Trophoblast cell (in vitro differentiated cells and primary cell): ENCODE data around the gene PIP5K1C.

Experiments used
- DNase-seq, 2 donors: peaks; one replicate each; pipeline ENCODE4 v3.0.0-alpha.2; 2016
- H2AFZ ChIP-seq: 2 replicates; pipeline ENCODE4 v1.6.1; 2013; ENCODE audit warnings: low read length, moderate library complexity, mild to moderate bottlenecking; ENCODE audit not compliant: insufficient read depth, poor library complexity
- H2AK5ac ChIP-seq: 2 replicates; pipeline ENCODE4 v1.6.1; 2013; ENCODE audit warnings: mild to moderate bottlenecking, low read length
- H2BK120ac ChIP-seq: 2 replicates; pipeline ENCODE4 v1.6.1; 2013; ENCODE audit warnings: low read length, mild to moderate bottlenecking, moderate library complexity; ENCODE audit not compliant: insufficient read depth, poor library complexity
- H2BK12ac ChIP-seq: 2 replicates; pipeline ENCODE4 v1.6.1; 2013; ENCODE audit warnings: mild to moderate bottlenecking, low read length, moderate library complexity
- H2BK5ac ChIP-seq: 2 replicates; pipeline ENCODE4 v1.6.1; 2013; ENCODE audit warnings: low read length, low read depth, moderate library complexity, mild to moderate bottlenecking; ENCODE audit not compliant: poor library complexity
- H3K14ac ChIP-seq: 2 replicates; pipeline ENCODE4 v1.6.1; 2013; ENCODE audit warnings: mild to moderate bottlenecking, low read length
- H3K18ac ChIP-seq: 2 replicates; pipeline ENCODE4 v1.6.1; 2013; ENCODE audit warnings: mild to moderate bottlenecking, low read length
- H3K23ac ChIP-seq: 2 replicates; pipeline ENCODE4 v1.6.1; 2013; ENCODE audit warnings: low read length
- H3K27ac ChIP-seq: 2 replicates; pipeline ENCODE4 v1.5.1; 2013; ENCODE audit warnings: low read depth, mild to moderate bottlenecking, inconsistent platforms, low read length, moderate library complexity
- H3K27me3 ChIP-seq: 2 replicates; pipeline ENCODE4 v1.6.1; 2013; ENCODE audit warnings: inconsistent platforms, mild to moderate bottlenecking, low read length, moderate library complexity; ENCODE audit not compliant: insufficient read depth
- H3K36me3 ChIP-seq, 2 experiments: 1 replicate in 1 of 2; 2 replicates in 1 of 2; pipeline ENCODE4 v1.6.1; 2013; ENCODE audit warnings: low read length in 2 of 2, mild to moderate bottlenecking in 2 of 2, moderate library complexity in 1 of 2; ENCODE audit not compliant: insufficient read depth in 2 of 2, control insufficient read depth in 1 of 2
- H3K4ac ChIP-seq: 2 replicates; pipeline ENCODE4 v1.6.1; 2013; ENCODE audit warnings: low read depth, mild to moderate bottlenecking, low read length, moderate library complexity
- H3K4me1 ChIP-seq, 2 experiments: 1 replicate in 1 of 2; 2 replicates in 1 of 2; pipeline ENCODE4 v1.6.1; 2013; ENCODE audit warnings: low read length in 2 of 2, mild to moderate bottlenecking in 2 of 2, moderate library complexity in 1 of 2; ENCODE audit not compliant: insufficient read depth in 2 of 2, control insufficient read depth in 1 of 2
- H3K4me2 ChIP-seq: 2 replicates; pipeline ENCODE4 v1.6.1; 2013; ENCODE audit warnings: inconsistent platforms, mild to moderate bottlenecking, low read length, moderate library complexity
- H3K4me3 ChIP-seq: 2 replicates; pipeline ENCODE4 v1.5.1; 2013; ENCODE audit warnings: mild to moderate bottlenecking, low read depth, low read length, inconsistent platforms
- H3K79me1 ChIP-seq: one replicate; pipeline ENCODE4 v1.6.1; 2013; ENCODE audit warnings: low read length
- H3K79me2 ChIP-seq: 2 replicates; pipeline ENCODE4 v1.6.1; 2013; ENCODE audit warnings: low read length, mild to moderate bottlenecking; ENCODE audit not compliant: control insufficient read depth, insufficient read depth, poor library complexity
- H3K9ac ChIP-seq: 2 replicates; pipeline ENCODE4 v1.6.1; 2013; ENCODE audit warnings: mild to moderate bottlenecking, low read length
- H3K9me3 ChIP-seq: 2 replicates; pipeline ENCODE4 v1.6.1; 2013; ENCODE audit warnings: low read depth, mild to moderate bottlenecking, control low read depth, inconsistent platforms, low read length; ENCODE audit not compliant: insufficient read depth
- H4K12ac ChIP-seq: 2 replicates; pipeline ENCODE4 v1.6.1; 2013; ENCODE audit warnings: low read depth, mild to moderate bottlenecking, low read length, moderate library complexity
- H4K8ac ChIP-seq: 2 replicates; pipeline ENCODE4 v1.6.1; 2013; ENCODE audit warnings: low read depth, mild to moderate bottlenecking, low read length, moderate library complexity
- H4K91ac ChIP-seq: one replicate; pipeline ENCODE4 v1.6.1; 2013; ENCODE audit warnings: low read depth, mild to moderate bottlenecking, low read length, moderate library complexity
- WGBS: extraction: QIAGEN DNeasy Blood & Tissue Kit; methylation state at CpG from one replicate; pipeline ENCODE4 v1.1.7; 2013; ENCODE audit warnings: missing lambda C conversion rate; ENCODE audit not compliant: insufficient read length, insufficient coverage; ENCODE audit errors: extremely low coverage; 5-methylcytosine and 5-hydroxymethylcytosine counted together

PIP5K1C gene

DNA sequence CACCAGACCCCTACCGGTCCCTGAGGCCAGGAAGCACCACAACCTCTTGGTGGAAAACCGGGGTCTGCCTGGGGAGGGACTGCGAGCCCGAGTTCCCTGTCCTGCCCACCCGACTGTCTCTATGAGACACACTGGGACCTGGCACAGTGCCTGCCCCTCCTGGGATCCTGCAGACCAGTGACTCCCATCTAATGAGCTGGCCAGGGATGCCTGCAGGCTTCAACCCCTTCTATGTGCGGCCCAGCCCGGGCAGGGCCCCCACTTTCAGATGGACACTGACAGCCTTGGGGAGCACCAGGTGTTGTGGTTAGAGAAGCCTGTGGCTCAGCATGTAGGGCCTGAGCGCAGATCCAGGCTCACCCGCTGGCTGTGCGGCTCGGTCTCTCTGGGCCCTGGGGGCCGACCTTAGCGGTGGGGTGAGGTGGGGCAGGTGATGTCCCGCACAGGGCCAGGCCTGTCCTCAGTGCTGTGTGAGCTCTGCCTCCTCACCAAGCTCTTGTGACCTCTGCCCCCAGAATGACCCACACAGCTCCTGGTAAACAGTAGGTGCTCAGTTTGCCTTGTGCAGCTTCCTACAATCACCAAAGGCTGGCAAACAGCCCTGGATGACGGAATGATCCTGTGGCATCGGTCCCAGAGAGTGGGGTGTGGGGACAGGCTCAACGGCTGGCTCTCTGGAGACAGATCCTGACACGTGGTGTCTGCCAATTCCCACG is 55.8 kb downstream of the PIP5K1C start:
- Histone ChIP-seq H2AK5ac (no peak overlapping the region), H3K79me2 (no peaks in the 10 kb centered on the region), H3K36me3 (peaks cover 64 to 73% of the 10 kb centered on the region in 2 experiments), H2BK12ac (no peak overlapping the region), H3K27ac (no peak overlapping the region), H3K9me3 (peaks cover 5% of the 10 kb centered on the region), H2BK5ac (no peak overlapping the region), H3K14ac (no peak overlapping the region), H4K12ac (no peak overlapping the region), H3K9ac (no peak overlapping the region), H2BK120ac (no peak overlapping the region), H3K79me1 (no peaks in the 10 kb centered on the region), H2AFZ (no peak overlapping the region), H3K23ac (no peak overlapping the region), H4K91ac (no peak overlapping the region), H3K4me2 (no peak overlapping the region), H3K27me3 (no peaks in the 10 kb centered on the region), H3K18ac (no peak overlapping the region), H3K4ac (no peak overlapping the region), H3K4me1 (no peaks in the 10 kb centered on the region), H4K8ac (no peak overlapping the region), H3K4me3 (no peak overlapping the region)
- WGBS, result no CpG with 5 or more reads among the region's 19 CpGs
- DNase-seq, result no peak

DNA sequence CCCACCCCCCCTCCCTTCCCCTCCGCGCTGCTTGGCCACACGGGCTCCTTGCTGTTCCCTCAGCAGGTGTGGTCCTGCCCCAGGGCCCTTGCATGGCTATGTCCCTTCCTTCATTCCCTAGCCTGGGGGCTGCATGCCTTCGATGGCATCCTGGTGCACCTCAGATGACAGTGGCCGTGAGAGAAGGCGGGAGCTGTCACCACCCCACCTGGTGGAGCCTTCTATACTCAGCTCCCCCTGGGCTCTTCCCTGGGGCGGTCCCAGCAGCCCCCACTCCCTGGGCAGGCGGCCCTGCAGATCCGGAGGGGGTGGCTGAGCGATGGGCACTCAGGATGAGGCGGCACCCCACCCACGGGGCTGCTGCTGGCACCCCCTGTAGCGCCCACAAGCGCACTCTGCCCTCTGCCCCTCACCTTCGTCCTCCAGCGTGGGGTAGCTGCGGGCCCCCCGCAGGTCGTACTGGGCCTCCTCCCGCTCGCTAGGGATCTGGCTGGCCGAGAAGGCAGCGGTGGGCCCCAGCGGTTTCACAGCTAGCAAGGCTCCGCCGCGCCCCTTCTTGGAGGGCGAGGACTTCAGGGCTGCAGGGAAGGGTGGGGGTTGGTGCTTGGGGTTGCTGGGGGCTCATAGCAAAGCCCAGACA is 56.5 kb downstream of the PIP5K1C start:
- no peaks in the 10 kb centered on the region for H3K79me2 ChIP-seq
- H3K4ac ChIP-seq, result no peak overlapping the region
- no peak overlapping the region for H3K4me2 ChIP-seq
- H4K8ac ChIP-seq, result no peak overlapping the region
- no peak overlapping the region for H3K14ac ChIP-seq
- H3K79me1 ChIP-seq, result no peaks in the 10 kb centered on the region
- H3K36me3 ChIP-seq, result peaks cover 70 to 79% of the 10 kb centered on the region in 2 experiments
- WGBS, result no CpG with 5 or more reads among the region's 28 CpGs
- no peaks in the 10 kb centered on the region for H3K4me1 ChIP-seq
- H2AFZ ChIP-seq, result no peak overlapping the region
- H3K27ac ChIP-seq, result no peak overlapping the region
- no peak overlapping the region for H3K9ac ChIP-seq
- no peak overlapping the region for H3K23ac ChIP-seq
- H3K9me3 ChIP-seq, result peaks cover 5% of the 10 kb centered on the region
- no peak overlapping the region for H2AK5ac ChIP-seq
- no peak overlapping the region for H2BK12ac ChIP-seq
- H2BK5ac ChIP-seq, result no peak overlapping the region
- H3K4me3 ChIP-seq, result no peak overlapping the region
- H2BK120ac ChIP-seq, result no peak overlapping the region
- no peak overlapping the region for H4K91ac ChIP-seq
- H3K27me3 ChIP-seq, result no peaks in the 10 kb centered on the region
- DNase-seq, result peak; percentile 67 to 82
- no peak overlapping the region for H4K12ac ChIP-seq
- H3K18ac ChIP-seq, result no peak overlapping the region

DNA sequence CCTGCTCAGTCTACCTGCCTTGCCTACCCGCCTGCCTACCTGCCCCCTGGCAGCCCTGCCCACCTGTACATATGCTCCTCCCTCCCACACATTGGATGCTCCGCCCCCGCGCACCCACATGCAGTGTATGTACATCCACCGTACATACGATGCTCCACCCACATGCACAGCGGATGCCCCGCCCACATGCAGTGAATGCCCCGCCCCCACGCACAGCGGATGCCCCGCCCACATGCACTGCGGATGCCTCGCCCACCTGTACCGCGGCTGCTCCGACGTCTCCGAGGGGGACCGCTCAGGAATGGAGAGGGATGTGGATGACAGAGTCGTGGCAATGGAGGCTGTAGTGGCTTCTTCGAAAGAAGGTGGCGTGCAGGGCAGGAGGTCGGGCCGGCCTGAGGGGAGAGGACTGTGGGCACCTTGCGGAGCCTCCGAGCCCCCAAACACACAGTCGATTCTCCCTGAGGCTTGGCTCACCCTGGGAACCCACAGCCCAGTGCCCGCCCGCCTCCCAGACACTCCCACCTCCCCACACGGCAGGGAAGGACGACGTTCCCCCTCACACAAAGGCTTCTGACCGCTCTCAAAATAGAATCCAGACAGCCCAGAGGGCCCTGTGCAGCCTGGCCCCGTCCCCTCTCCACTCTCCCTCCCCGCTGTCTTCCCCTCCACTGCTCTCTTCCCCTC is 57.1 kb downstream of the PIP5K1C start:
- Histone ChIP-seq H3K4me2 (no peak overlapping the region), H2BK120ac (no peak overlapping the region), H2BK5ac (no peak overlapping the region), H3K4me3 (no peak overlapping the region), H3K27ac (no peak overlapping the region), H3K4ac (no peak overlapping the region), H3K9me3 (peaks cover 5% of the 10 kb centered on the region), H4K8ac (no peak overlapping the region), H3K23ac (no peak overlapping the region), H2AK5ac (no peak overlapping the region), H3K9ac (no peak overlapping the region), H3K36me3 (peaks cover 73 to 80% of the 10 kb centered on the region in 2 experiments), H3K79me2 (no peaks in the 10 kb centered on the region), H3K18ac (no peak overlapping the region), H3K14ac (no peak overlapping the region), H3K4me1 (no peaks in the 10 kb centered on the region), H4K12ac (no peak overlapping the region), H4K91ac (no peak overlapping the region), H2AFZ (no peak overlapping the region), H3K27me3 (no peaks in the 10 kb centered on the region), H2BK12ac (no peak overlapping the region), H3K79me1 (no peaks in the 10 kb centered on the region)
- DNase-seq, result peak in 1 of 2 donors; percentile 36
- WGBS, result no CpG with 5 or more reads among the region's 36 CpGs

DNA sequence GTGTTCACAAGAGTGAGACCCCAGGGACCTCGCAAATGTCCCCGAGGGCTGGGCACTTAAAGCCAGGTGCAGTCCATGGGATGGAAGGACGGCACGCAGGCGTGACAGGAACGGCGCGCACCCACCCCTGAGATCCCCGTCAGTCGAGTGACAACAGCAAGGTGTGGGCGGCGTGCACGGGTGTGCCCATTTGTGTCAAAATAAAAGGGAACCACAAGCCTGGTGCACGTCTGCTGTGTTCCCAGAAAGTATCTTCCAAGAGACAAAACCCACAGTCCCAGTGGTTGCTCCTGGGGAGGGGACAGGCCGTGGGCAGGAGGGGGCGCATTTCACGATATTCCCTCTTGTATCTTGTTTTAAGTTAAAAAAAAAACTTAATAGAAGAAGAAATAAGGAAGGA is 58.0 kb downstream of the PIP5K1C start:
- Histone ChIP-seq H2BK12ac (no peak overlapping the region), H3K14ac (no peak overlapping the region), H3K4me2 (no peak overlapping the region), H3K9me3 (peaks cover 5% of the 10 kb centered on the region), H3K79me1 (no peaks in the 10 kb centered on the region), H2BK120ac (no peak overlapping the region), H3K4ac (no peak overlapping the region), H3K9ac (no peak overlapping the region), H3K79me2 (no peaks in the 10 kb centered on the region), H3K27me3 (no peaks in the 10 kb centered on the region), H2BK5ac (no peak overlapping the region), H3K27ac (no peak overlapping the region), H4K12ac (no peak overlapping the region), H3K4me3 (no peak overlapping the region), H4K8ac (no peak overlapping the region), H3K36me3 (peaks cover 79 to 80% of the 10 kb centered on the region in 2 experiments), H3K18ac (no peak overlapping the region), H3K4me1 (no peaks in the 10 kb centered on the region), H2AK5ac (no peak overlapping the region), H4K91ac (no peak overlapping the region), H2AFZ (no peak overlapping the region), H3K23ac (no peak overlapping the region)
- DNase-seq, result no peak
- no CpG with 5 or more reads among the region's 17 CpGs for WGBS
